ENCODE data around the gene C1orf116.

DNA sequence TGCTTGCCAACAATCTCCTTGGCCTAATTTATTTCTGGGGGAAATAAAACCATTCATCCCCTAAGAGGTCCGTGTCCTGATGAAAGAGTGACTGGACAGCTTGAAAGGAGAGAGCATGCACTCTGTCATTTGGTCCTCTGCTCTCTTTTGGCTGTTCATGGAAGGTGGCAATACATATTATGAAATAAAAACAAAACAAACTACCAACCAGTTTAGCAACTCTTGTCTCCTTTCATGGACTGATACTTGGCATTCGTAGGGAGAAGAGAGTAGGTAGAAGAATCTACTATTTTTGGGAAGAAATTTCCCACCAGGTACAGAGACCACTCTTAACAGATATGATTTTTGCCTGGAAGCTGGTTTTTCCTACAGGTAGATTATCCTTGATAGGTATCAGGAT, 746 bp upstream of the C1orf116 start:
- TF ChIP-seq, protein P1, sequence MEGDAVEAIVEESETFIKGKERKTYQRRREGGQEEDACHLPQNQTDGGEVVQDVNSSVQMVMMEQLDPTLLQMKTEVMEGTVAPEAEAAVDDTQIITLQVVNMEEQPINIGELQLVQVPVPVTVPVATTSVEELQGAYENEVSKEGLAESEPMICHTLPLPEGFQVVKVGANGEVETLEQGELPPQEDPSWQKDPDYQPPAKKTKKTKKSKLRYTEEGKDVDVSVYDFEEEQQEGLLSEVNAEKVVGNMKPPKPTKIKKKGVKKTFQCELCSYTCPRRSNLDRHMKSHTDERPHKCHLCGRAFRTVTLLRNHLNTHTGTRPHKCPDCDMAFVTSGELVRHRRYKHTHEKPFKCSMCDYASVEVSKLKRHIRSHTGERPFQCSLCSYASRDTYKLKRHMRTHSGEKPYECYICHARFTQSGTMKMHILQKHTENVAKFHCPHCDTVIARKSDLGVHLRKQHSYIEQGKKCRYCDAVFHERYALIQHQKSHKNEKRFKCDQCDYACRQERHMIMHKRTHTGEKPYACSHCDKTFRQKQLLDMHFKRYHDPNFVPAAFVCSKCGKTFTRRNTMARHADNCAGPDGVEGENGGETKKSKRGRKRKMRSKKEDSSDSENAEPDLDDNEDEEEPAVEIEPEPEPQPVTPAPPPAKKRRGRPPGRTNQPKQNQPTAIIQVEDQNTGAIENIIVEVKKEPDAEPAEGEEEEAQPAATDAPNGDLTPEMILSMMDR (IDR thresholded peaks at IDR 0.05): no peak
- TF ChIP-seq SMAD3 (CRISPR knock-in tag; IDR thresholded peaks at IDR 0.05; ENCODE audit: borderline replicate concordance): no peak
- TF ChIP-seq, protein P2, sequence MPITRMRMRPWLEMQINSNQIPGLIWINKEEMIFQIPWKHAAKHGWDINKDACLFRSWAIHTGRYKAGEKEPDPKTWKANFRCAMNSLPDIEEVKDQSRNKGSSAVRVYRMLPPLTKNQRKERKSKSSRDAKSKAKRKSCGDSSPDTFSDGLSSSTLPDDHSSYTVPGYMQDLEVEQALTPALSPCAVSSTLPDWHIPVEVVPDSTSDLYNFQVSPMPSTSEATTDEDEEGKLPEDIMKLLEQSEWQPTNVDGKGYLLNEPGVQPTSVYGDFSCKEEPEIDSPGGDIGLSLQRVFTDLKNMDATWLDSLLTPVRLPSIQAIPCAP (CRISPR knock-in tag; IDR thresholded peaks at IDR 0.05): no peak
- TF ChIP-seq ZBTB21 (CRISPR knock-in tag; IDR thresholded peaks at IDR 0.05; ENCODE audit: borderline replicate concordance): no peak
- no peak for TF ChIP-seq NFYB (CRISPR knock-in tag; conservative IDR thresholded peaks at IDR 0.05; ENCODE audit: low read depth)
- no peak for TF ChIP-seq FOXJ3 (CRISPR knock-in tag; IDR thresholded peaks at IDR 0.05; ENCODE audit: borderline replicate concordance)
